NCI-H2171 (cell line): ENCODE results near the gene ADAMTS2.

ENCODE experiments used
- DNase-seq: peaks from one replicate; lab custom pipeline; 2025; lab: John Stamatoyannopoulos, UW

The ADAMTS2 gene

GRCh38 chr5:179278546-179278945 is 66.7 kb downstream of the ADAMTS2 start:
- DNase-seq: no peak

- no peak for DNase-seq
These were observed 67.1 kb downstream of the ADAMTS2 start for GRCh38 chr5:179278119-179278518.

GRCh38 chr5:179276838-179277395 is 68.3 kb downstream of the ADAMTS2 start:
- no peak for DNase-seq

- no peak for DNase-seq
These were observed 69.1 kb downstream of the ADAMTS2 start for GRCh38 chr5:179275941-179276837.

- no peak for DNase-seq
These were observed 69.8 kb downstream of the ADAMTS2 start for GRCh38 chr5:179275381-179275878.

- no peak for DNase-seq
These were observed 70.6 kb downstream of the ADAMTS2 start for GRCh38 chr5:179274321-179275315.

GRCh38 chr5:179273441-179274145 is 71.7 kb downstream of the ADAMTS2 start:
- DNase-seq: no peak

GRCh38 chr5:179273073-179273435 is 72.2 kb downstream of the ADAMTS2 start:
- DNase-seq: no peak

GRCh38 chr5:179272326-179273072 is 72.8 kb downstream of the ADAMTS2 start:
- no peak for DNase-seq

- DNase-seq: no peak
These were observed 73.4 kb downstream of the ADAMTS2 start for GRCh38 chr5:179271821-179272325.

GRCh38 chr5:179271428-179271734 is 73.9 kb downstream of the ADAMTS2 start:
- no peak for DNase-seq

- DNase-seq: no peak
These were observed 74.5 kb downstream of the ADAMTS2 start for GRCh38 chr5:179270581-179271427.

- no peak for DNase-seq
These were observed 75.3 kb downstream of the ADAMTS2 start for GRCh38 chr5:179269781-179270543.

GRCh38 chr5:179268966-179269693 is 76.1 kb downstream of the ADAMTS2 start:
- DNase-seq: no peak

GRCh38 chr5:179268399-179268952 is 76.8 kb downstream of the ADAMTS2 start:
- no peak for DNase-seq

GRCh38 chr5:179267671-179268083 is 77.6 kb downstream of the ADAMTS2 start:
- no peak for DNase-seq

GRCh38 chr5:179267071-179267670 is 78.1 kb downstream of the ADAMTS2 start:
- DNase-seq: no peak
